Urinary bladder (tissue), 4 donors: ENCODE data around the gene WNT11. TPM values are rescaled to one million over a fixed set of nuclear protein-coding genes. Genes with fewer than 3 reads are reported as not detected.

Source experiments
- DNase-seq: peaks from one replicate; pipeline ENCODE4 v3.0.0-alpha.2; 2015; ENCODE audit errors: extremely low spot score
- H3K27ac ChIP-seq: one replicate; pipeline ENCODE4 v1.5.1; 2013; ENCODE audit warnings: low read depth, mild to moderate bottlenecking, moderate library complexity
- H3K36me3 ChIP-seq: one replicate; pipeline ENCODE4 v1.6.1; 2013; ENCODE audit warnings: mild to moderate bottlenecking, moderate library complexity; ENCODE audit not compliant: insufficient read depth
- H3K4me1 ChIP-seq: one replicate; pipeline ENCODE4 v1.6.1; 2013; ENCODE audit warnings: mild to moderate bottlenecking, moderate library complexity; ENCODE audit not compliant: insufficient read depth
- H3K4me3 ChIP-seq: one replicate; pipeline ENCODE4 v1.5.1; 2013; ENCODE audit warnings: low read depth, low read length
- WGBS: extraction: QIAGEN DNeasy Blood & Tissue Kit; methylation state at CpG from one replicate; pipeline ENCODE4 v1.1.7; 2013; 5-methylcytosine and 5-hydroxymethylcytosine counted together
- polyA plus RNA-seq: library from polyadenylated mRNA; stranded (reverse); fragments of 200-250 nt; gene quantifications from one replicate; pipeline ENCODE4 v1.2.3, GENCODE V29; 2013
- total RNA-seq: library from RNA; depleted of rRNA; stranded (reverse); fragments of >200 nt; gene quantifications from one replicate; pipeline ENCODE4 v1.2.3, GENCODE V29; 2014
- donor health status: healthy with polysubstance abuse.
- donor health status: healthy.

Gene WNT11
- total and polyA plus RNA-seq, 2 donors, result 6.3 to 18.9 TPM

DNA sequence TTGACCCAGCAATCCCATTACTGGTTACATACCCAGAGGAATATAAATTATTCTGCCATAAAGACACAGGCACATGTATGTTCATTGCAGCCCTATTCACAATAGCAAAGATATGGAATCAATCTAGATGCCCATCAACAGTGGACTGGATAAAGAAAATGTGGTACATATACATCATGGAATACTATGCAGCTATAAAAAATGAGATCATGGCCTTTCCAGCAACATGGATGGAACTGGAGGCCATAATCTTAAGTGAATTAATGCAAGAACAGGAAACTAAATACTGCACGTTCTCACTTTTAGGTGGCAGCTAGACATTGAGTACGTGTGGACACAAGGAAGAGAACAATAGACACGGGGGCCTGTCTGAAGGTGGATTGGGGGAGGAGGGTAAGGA is 15.1 kb upstream of the WNT11 start:
- 89% methylated on average over 3 of the region's 3 CpGs for WGBS
- DNase-seq, result no peak
- Histone ChIP-seq H3K27ac (no peak overlapping the region), H3K36me3 (no peaks in the 10 kb centered on the region), H3K4me1 (no peaks in the 10 kb centered on the region), H3K4me3 (no peak overlapping the region)

DNA sequence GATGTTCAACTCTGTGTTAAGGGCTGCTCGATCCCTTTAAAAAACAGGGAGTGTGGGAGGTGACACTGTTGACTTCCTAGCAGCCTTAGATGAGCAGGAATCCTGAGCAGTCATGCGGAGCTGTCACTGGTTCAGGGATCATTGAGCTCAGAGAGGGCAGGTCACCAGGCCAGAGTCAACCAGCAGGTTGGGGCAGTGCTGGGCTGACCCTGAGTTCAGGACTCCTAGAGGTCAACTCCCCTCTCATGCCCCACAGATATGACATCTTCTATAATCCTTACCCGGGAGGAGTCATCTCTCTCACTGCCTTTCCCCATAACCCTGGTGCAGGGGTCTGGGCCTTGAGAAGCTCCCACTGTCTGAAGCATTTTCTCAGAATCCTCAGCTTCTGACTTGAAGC is 12.9 kb upstream of the WNT11 start:
- DNase-seq, result no peak

DNA sequence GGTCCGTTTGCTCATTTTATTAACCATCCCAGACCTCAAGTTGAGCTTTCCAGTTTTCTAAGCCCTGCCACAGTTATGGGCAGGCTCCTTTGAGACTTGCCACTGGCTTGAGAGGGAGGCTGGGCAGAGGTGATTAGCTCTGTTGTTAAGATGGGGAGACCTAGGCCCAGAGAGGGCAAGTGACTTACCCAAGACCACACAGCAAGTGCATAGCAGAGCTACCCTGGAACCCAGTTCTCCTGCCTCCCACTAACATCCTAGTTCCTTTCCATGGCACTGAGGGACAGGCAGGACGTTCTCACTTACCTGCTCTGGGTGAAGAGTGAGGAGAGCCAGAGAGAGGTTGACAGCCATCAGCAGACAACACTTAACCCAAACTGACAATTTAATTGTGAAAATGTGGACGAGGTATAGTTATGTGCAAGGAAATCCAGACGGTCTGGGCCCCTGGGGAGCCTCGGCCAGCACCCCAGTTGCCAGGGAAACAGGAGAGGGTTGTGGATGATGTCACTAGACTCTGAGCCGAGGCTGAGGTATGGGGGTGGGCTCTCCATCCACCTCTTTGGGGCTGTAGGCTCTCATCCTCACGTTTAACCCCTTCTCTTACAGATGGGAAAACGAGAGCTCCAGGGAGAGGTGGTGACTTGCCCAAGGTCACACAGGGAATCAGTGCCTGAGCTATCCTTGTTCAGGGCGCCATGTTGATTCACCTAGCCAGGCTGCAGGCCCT is 12.3 kb upstream of the WNT11 start:
- DNase-seq, result no peak
- 55% methylated on average over 9 of the region's 9 CpGs for WGBS
- H3K36me3 ChIP-seq, result no peaks in the 10 kb centered on the region
- H3K27ac ChIP-seq, result no peak overlapping the region
- no peak overlapping the region for H3K4me3 ChIP-seq
- no peaks in the 10 kb centered on the region for H3K4me1 ChIP-seq

More for the DNA sequence above, 12.9 kb upstream of the WNT11 start:
- Histone ChIP-seq H3K4me1 (no peaks in the 10 kb centered on the region), H3K4me3 (no peak overlapping the region), H3K36me3 (no peaks in the 10 kb centered on the region), H3K27ac (no peak overlapping the region)
- 86% methylated on average over 3 of the region's 3 CpGs for WGBS

DNA sequence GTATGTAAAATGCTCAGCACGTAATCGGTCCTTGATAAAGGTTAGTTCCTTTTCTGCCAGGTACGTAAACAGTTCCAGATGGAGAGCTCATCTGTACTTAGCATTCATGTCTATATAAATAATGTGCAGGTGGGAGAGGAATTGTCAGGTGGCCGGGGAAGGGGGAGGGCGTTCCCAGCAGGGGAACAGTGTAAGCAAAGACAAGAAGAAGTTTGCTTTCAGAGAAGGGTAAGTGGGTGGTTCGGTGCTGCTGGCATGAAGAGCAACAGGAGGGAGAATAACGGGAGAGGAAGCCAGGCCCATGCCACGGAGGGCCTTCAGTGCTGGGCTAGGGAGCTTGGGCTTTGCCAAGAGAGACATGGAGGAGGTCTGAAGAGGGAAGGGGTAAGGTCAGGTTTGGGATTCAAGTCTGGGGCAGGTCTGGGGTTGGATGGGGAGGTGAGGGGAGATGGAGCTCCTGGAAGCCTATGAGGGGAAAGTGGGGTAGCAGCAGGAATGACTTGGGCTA is 11.4 kb upstream of the WNT11 start:
- H3K4me1 ChIP-seq, result no peaks in the 10 kb centered on the region
- no peak overlapping the region for H3K4me3 ChIP-seq
- WGBS, result 86% methylated on average over 8 of the region's 8 CpGs
- no peak for DNase-seq
- H3K36me3 ChIP-seq, result no peaks in the 10 kb centered on the region
- H3K27ac ChIP-seq, result no peak overlapping the region

DNA sequence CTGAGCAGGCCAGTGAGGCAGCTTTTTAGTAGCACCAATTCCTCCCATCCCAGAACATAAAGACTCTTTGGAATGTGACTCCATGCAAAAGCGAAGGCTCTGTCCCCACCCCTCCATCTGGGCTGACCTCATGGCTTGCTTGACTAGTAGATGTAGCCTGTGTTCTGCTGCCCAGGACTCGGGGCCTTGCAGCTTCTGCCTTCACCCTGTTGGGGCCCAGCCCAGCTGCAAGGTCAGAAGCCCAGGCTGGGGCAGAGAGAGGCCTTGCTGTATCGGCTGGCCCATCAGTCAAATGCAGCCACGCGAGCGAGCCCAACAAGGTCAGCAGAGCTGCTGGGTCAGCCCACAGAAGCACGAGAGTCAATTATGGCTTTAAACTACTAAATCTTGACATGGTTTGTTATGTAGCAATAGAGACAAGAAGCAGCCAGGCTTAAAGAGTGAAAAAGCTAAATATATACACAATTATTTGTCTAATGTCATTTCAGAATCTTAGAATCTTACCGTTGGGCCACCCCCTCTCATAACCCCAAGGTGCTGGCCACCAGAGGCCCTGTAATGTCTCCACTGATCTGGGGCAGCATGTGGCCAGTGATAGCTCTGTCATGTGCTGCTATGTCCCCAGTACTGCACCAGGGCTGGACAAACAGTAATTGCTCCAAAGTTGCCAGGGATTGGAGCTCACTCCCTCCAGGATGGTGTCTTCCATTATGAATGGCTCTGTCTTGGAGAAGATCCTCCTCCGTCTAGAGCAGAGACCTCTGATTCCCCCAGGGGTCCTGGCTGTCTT is 10.4 kb upstream of the WNT11 start:
- Histone ChIP-seq H3K27ac (no peak overlapping the region), H3K36me3 (no peaks in the 10 kb centered on the region), H3K4me1 (no peaks in the 10 kb centered on the region), H3K4me3 (no peak overlapping the region)
- 76% methylated on average over 9 of the region's 9 CpGs for WGBS
- DNase-seq, result no peak

DNA sequence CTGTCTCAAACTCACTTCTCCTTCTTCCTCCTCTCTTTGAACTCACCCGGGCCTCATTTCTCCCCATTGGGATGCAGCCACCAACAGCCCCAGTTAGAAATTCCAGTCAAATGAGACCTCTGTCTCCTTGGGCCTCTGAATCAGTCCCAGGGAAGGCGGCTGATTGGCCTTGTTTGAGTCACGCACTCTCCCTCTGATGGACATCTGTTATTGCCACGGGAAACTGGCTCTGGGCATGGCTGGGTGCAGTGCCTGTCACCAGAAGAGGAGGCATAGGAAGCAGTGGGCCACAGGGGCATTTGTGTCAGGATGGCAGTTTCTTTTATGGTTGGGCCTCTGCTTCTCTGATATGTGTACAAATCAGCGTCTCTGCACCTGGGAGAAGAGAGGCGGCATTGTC is 9.6 kb upstream of the WNT11 start:
- Histone ChIP-seq H3K4me3 (no peak overlapping the region), H3K36me3 (no peaks in the 10 kb centered on the region), H3K4me1 (no peaks in the 10 kb centered on the region), H3K27ac (no peak overlapping the region)
- DNase-seq, result no peak
- 86% methylated on average over 6 of the region's 6 CpGs for WGBS

DNA sequence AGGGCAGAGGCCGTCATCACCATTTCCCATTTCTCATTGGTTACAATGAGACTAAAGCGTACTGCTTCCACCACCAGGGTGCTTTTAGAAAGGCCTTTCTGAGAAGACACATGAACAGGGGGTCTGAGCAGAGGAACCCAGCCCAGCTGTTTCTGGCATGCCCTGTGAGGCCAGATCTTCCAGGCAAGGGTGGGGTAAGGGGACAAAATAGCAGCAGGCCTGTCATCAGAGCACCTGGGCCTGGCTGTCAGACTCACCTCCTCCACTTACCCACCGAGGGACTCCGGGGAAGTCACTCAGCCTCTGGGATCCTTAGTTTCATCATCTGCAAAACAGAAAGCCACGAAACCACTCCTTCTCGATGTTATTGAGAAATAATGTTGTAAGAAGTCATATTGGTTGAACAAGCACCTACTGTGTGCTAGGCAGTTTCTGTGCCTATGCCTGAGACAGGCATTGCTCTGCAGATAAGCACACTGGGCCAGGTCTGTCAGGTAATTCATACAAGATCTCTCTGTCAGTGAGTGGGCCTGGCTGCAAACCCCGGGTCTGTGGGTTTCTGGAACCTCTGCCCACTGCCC is 8.8 kb upstream of the WNT11 start:
- Histone ChIP-seq H3K36me3 (no peaks in the 10 kb centered on the region), H3K4me1 (no peaks in the 10 kb centered on the region), H3K4me3 (no peak overlapping the region), H3K27ac (no peak overlapping the region)
- 89% methylated on average over 7 of the region's 7 CpGs for WGBS
- no peak for DNase-seq

DNA sequence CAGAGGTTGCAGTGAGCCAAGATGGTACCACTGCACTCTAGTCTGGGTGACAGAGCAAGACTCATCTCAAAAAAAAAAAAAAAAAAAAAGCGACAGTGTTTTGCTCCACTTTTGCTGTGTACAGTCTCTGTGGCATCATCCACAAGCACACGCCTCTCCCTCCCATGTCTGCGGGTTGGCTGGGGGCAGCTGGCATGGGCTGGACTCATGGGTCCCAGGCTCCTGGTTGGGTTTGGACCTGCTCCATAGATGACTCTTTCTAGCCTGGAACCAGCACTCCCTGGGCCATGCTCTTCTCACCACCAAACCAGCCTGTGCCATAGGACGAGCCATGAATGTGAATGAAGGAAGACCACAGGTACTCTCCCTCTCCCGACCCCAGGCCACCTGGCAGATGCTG is 7.9 kb upstream of the WNT11 start:
- DNase-seq, result no peak
- 94% methylated on average over 5 of the region's 5 CpGs for WGBS
- no peak overlapping the region for H3K4me3 ChIP-seq
- H3K36me3 ChIP-seq, result no peaks in the 10 kb centered on the region
- H3K27ac ChIP-seq, result no peak overlapping the region
- no peaks in the 10 kb centered on the region for H3K4me1 ChIP-seq

DNA sequence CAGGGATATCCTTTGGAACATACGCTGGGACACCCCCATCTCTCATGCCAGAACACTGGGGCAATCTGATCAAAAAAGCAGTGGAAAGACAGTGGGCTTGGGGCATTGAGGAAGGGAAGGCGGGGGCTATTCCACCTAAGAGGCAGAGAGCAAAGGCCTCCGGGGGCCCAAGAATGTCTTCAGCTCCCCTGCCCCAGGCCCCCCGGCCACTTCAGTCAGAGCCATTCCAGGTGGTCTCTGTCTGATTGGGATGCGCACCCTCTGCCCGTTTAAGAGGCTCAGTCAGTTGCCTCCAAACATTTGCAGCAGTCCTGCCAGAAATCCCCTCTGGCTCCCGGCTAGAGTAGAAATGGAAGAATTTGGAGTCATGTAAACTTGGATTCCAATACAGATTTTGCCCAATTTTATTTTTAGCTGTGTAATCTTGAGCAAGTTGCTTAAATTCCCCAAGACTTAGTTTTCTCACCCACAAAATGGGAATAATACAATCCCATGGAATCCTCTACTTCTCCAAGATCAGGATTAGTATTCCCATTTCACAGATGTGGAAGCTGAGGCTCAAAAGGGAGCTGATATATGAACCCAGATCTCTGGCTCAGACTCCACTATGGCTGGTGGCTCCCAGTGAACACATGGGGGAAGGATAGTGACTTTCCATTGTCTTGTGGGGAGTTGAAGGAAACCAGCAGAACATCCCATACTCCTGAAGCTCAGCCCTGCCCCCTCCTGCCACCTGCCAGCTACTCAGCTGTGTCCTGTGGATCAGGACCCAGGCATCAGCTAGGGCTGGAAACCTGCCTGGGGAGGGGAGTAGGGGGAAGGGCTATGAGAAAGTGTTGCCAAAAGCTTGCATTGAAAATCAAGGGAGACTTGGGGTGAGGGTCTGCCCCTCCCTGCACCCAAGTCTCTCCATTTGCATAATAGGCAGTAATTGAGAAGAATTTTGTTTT is 6.1 kb upstream of the WNT11 start:
- Histone ChIP-seq H3K36me3 (no peaks in the 10 kb centered on the region), H3K4me3 (no peak overlapping the region), H3K27ac (no peak overlapping the region), H3K4me1 (no peaks in the 10 kb centered on the region)
- DNase-seq, result no peak
- WGBS, result 75% methylated on average over 7 of the region's 7 CpGs

DNA sequence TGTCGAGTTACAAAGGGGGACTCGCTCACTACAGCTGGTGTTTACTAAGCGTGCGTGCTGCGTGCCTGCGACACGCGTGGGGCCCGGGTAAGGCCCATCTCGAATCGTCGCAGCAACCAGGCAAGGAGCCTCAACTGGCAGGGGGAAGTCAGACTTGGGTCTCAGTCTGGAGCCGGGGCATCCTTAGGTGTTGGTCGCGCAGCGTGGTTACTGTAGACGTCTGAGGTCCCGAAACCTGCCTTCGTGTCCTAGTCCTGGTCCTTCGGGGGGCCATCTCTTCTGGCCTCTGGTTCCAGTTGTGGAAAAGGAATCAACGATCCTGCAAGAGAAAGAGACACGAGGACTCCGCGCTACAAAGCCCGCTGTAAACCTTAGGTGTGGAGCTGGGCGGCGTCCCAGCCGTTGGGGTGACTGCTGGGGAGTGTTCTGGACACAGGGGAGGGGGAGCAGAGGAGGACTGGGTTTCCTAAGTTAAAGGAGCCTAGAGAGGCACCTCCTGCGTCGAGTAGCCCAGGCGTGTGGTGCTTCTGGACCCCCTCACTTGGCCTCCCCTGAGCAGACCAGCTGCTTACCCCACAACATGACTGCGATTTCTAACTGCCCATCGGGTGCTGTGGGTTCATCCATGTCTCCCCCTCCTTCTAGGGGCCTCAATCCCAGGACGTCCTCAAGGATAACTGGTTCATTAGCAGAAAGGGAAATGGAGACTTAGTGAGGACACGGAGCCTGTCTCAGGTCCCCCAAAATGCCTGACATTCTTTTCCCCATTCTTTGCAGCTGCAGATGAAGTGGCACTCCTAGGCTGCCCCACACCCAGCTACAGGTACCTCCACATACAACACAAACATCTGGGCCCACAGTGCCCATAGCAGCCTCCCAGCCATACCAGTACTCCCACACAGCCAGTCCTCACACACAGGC is 4.9 kb upstream of the WNT11 start:
- no peaks in the 10 kb centered on the region for H3K4me1 ChIP-seq
- WGBS, result 18% methylated on average over 35 of the region's 35 CpGs
- no peak overlapping the region for H3K27ac ChIP-seq
- no peaks in the 10 kb centered on the region for H3K36me3 ChIP-seq
- H3K4me3 ChIP-seq, result peak overlapping the region; percentile 58
- no peak for DNase-seq

DNA sequence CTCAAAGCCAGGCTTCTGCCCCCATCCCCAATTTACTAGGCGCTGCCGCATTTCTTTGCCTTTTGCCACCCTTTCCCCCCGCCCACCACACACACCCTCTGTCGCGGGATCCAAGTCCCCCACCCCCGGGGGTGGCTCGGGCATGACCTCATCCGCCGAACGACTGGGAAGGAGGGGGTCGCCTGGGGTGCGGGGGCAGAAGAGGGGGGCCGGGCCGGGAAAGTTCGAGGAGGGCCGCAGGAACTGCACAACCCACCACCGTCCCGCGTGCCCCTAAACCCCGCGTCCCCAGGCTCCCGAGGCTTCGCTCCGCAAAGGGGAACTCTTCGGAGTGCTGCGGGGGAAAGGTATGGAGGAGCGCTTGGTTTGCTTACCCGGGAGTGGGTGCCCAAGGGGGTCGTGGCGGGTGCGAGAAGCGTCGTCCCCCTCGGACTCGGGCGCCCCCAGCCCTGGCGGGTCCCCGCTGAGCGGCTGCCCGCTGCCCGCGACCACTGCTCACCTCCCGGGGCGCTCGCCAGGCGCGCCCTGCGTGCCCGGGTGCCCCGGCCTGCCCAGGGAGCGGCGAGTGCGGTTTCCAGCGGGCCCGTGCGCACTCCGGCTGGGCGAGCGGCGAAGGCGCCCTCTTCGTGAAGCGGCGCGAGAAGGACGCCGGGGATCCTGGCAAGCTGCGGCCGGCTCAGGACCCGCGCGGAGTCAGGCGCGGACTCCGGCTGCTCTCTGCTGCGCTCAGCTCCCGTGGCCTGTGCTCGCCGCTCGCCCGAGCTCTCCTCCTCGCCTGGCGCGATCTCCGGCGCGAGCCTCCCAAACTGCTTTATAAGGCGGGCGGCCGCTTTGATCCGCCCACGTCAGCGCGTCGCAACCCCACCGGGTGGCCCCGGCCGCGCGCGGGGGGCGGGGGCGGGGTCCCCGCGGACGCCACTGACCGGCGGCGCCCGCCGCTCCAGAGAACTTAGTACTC is 4.0 kb upstream of the WNT11 start:
- under 1% methylated on average over 111 of the region's 111 CpGs for WGBS
- H3K27ac ChIP-seq, result no peak overlapping the region
- no peaks in the 10 kb centered on the region for H3K36me3 ChIP-seq
- no peak for DNase-seq
- peak overlapping the region; percentile 58 for H3K4me3 ChIP-seq
- no peaks in the 10 kb centered on the region for H3K4me1 ChIP-seq
